ENCODE data around the gene CEBPB.
A peak's percentile ranks its signal among the peaks of the same experiment; 100 is the strongest.
"Not testable (repeated sequence)": the region's sequence is repeated elsewhere in the genome, so short reads cannot be mapped to it uniquely, and the experiment has no call there.

CEBPB gene

GRCh38 chr20:50170549-50171220 lies 19.9 kb upstream of the CEBPB start:
- DNase-seq = no peak

- peak in 1 of 2 donors; percentile 28 for DNase-seq
Measured at GRCh38 chr20:50172347-50173013, 18.1 kb upstream of the CEBPB start.

- DNase-seq = no peak
Measured at GRCh38 chr20:50174456-50174855, 16.2 kb upstream of the CEBPB start.

GRCh38 chr20:50175938-50176933 lies 14.4 kb upstream of the CEBPB start:
- DNase-seq = no peak

GRCh38 chr20:50178672-50179071 lies 12.0 kb upstream of the CEBPB start:
- DNase-seq = not testable (repeated sequence)

GRCh38 chr20:50181344-50181743 lies 9.3 kb upstream of the CEBPB start:
- DNase-seq = no peak

- no peak for DNase-seq
Measured at GRCh38 chr20:50182346-50182745, 8.3 kb upstream of the CEBPB start.

GRCh38 chr20:50185426-50185825 lies 5.2 kb upstream of the CEBPB start:
- no peak for DNase-seq

- DNase-seq = peak; percentile 82 to 84
Measured at GRCh38 chr20:50186151-50186885, 4.3 kb upstream of the CEBPB start.

GRCh38 chr20:50186987-50187402 lies 3.6 kb upstream of the CEBPB start:
- DNase-seq = no peak

GRCh38 chr20:50187403-50188051 lies 3.1 kb upstream of the CEBPB start:
- no peak for DNase-seq

- no peak for DNase-seq
Measured at GRCh38 chr20:50188287-50188688, 2.3 kb upstream of the CEBPB start.

- DNase-seq = no peak
Measured at GRCh38 chr20:50188879-50189680, 1.6 kb upstream of the CEBPB start.

- peak; percentile 30 to 40 for DNase-seq
Measured at GRCh38 chr20:50189681-50190250, 864 bp upstream of the CEBPB start.

- peak; percentile 55 to 58 for DNase-seq
Measured at GRCh38 chr20:50191065-50191543, 474 bp downstream of the CEBPB start.

GRCh38 chr20:50191544-50192363 lies 1.1 kb downstream of the CEBPB start:
- peak; percentile 41 to 51 for DNase-seq

GRCh38 chr20:50192364-50193198 lies 2.0 kb downstream of the CEBPB start:
- DNase-seq = peak; percentile 75 to 82

GRCh38 chr20:50193199-50193835 lies 2.7 kb downstream of the CEBPB start:
- no peak for DNase-seq
